D341Med (cell line): ENCODE results near the gene CHFR.
"Not testable (repeated sequence)": the region's sequence is repeated elsewhere in the genome, so short reads cannot be mapped to it uniquely, and the experiment has no call there.

Source experiments
- DNase-seq: peaks from one replicate; pipeline ENCODE4 v3.0.0; 2012; ENCODE audit warnings: low spot score

The CHFR gene

GRCh38 chr12:132807295-132808092 is 79.9 kb downstream of the CHFR start:
- peak; percentile 70 for DNase-seq

GRCh38 chr12:132806857-132807256 is 80.5 kb downstream of the CHFR start:
- DNase-seq: no peak

DNA sequence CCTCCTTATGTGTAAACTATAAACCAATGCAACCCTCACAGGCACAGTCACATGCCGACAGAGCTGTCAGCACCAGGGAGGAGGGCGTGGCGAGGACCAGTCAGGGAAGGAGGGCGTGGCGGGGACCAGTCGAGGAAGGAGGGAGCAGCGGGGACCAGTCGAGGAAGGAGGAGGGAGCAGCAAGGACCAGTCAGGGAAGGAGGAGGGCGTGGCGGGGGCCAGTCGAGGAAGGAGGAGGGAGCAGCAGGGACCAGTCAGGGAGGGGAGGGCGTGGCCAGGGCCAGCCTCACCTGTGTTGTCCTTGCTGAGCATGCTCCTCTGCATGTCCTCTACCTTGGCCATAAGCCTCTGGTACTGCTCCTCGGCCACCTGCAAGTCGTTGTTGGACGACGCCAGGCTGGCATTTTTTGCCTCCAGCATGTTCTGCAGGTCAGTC is 83.0 kb downstream of the CHFR start:
- DNase-seq: no peak

DNA sequence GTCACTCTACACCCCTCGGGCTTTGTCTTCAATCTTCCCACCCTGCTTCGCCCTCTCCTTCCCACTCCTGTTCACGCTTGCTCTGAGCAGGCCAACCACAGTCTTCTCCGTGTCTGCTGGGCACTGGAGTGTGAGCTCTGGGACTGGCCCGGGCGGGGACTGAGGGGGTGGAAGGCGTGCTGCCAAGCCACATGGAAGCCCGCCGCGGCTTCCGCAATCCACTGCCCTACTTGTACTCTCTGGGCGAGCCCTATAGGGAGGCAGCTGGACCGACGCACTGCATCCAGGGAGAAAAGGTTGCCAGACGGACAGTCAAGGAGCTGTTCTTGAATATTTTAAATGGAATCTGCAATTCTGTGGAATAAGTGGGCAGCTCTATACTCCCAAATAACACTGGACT is 83.5 kb downstream of the CHFR start:
- DNase-seq: no peak

DNA sequence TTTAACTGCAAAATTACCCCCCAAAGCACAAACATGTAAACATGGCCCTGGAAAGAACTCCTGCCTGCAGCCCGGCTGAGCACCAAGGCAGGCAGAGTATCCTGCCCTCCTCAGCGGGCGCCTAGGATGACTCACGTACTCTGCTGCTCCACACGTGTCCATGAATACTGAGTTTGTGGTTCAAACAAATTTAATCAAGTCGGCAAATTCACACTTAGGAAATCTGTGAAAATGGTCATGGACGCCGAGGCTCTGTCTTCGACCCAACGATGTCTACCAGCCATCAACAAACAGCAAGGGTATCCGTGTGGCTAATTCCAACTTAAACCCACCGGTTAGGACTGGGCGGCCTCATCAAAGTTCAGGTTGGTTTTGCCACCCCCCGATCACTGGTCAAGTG is 84.3 kb downstream of the CHFR start:
- DNase-seq: no peak

GRCh38 chr12:132801741-132802140 is 85.7 kb downstream of the CHFR start:
- DNase-seq: no peak

GRCh38 chr12:132798836-132799235 is 88.6 kb downstream of the CHFR start:
- no peak for DNase-seq

- DNase-seq: no peak
Observed at GRCh38 chr12:132797820-132798570, 89.4 kb downstream of the CHFR start.

GRCh38 chr12:132795847-132796246 is 91.6 kb downstream of the CHFR start:
- DNase-seq: no peak

DNA sequence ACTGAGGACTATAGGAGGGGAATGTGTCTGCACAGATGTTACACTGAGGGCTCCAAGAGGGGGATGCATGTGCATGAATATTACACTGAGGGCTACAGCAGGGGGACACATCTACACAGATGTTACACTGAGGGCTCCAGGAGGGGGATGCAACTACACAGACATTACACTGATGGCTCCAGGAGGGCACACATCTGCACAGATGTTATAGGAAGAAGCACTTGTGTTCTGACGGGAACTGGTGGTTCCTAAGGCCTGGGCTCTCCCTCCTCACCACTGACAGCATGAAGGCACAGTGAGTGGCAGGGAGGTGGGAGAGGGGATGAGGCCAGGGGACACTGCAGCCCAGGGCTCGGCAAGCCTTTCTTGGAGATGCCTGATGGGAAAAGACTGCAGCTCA is 95.5 kb downstream of the CHFR start:
- not testable (repeated sequence) for DNase-seq

GRCh38 chr12:132789099-132789471 is 98.3 kb downstream of the CHFR start:
- DNase-seq: no peak

DNA sequence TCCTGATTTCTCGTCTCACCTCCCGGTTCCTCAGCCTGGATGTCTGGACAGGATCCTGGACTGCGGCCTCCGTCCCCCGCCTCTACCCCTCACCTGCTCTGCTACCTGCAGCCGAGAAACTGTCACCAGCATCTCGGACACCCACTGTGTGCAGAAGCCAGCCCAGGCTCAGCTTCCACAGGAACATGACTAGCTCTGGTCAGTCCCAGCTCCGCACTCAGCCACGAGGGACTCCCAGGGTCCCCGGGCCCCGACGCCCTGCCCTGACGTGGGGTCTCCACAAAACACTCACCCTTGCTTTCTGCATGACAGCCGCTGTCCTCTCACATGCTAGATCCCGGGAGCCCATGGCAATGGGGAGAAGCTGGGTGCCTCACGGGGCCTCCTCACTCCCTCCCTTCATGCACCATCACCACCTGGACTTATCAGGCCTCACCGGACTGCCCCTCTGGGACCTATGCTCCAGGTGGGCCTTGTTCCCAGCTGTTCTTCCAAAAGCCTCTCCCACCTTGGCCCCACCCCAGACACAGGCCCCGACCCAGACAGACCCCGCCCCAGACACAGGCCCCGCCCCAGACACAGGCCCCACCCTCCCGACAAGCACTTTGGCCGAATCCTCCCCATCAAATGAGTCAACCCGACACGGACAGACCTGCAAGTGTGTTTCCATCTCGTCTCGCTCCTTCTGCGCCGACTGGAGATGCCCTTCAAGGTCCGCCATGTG is 98.9 kb downstream of the CHFR start:
- peak; percentile 60 for DNase-seq

DNA sequence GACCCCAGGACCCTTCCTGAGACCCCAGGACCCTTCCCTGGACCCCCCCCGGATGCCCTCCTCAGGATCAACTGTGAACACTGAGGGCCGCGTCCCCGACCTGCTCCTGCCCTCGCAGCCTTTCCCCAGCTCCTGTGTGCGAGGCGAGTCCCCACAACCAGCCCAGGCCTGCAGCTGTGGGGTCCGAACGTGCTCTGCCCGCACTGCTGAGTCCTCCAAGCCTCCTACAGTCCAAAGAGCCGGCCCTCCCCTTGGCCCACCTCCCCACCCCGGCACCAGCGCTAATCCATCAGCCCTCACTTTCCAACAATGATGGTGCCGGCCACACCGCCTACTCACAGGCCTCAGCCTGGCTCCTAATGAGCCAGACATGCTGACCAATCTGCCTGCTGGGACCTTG is 99.5 kb downstream of the CHFR start:
- DNase-seq: no peak

DNA sequence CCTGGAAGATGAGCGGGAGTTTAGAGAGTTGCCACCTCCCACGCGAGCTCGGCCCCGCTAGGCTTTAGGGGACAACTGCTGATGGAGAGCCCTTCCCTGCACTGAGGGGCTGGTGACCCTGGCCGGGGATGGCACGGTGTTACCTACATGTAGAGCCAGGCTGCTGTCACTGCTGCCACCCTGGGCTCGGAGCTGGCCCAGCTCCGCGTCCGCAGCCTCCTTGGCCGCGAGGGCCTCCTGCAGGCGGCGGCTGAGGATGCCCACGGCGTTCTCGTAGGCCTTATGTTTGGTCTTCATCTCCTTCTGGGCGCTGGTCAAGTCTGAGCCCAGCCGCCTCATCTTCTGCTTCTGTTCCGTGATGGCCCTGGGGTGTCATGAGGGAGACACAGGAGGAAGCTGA is 101.2 kb downstream of the CHFR start:
- DNase-seq: no peak

- DNase-seq: no peak
Observed at GRCh38 chr12:132784580-132784979, 102.8 kb downstream of the CHFR start.

- DNase-seq: no peak
Observed at GRCh38 chr12:132783917-132784531, 103.4 kb downstream of the CHFR start.
